ENCODE measurements around the gene SECTM1. TPM values are rescaled to one million over a fixed set of nuclear protein-coding genes. Genes with fewer than 3 reads are reported as not detected.
"Not testable (repeated sequence)": the region's sequence is repeated elsewhere in the genome, so short reads cannot be mapped to it uniquely, and the experiment has no call there.

Gene SECTM1
- total RNA-seq, 1 experiment from 2014 or later = 41.0 TPM

GRCh38 chr17:82369211-82369610, 35.6 kb upstream of the SECTM1 start:
- no peak for DNase-seq (ENCODE audit: low read depth)

DNA sequence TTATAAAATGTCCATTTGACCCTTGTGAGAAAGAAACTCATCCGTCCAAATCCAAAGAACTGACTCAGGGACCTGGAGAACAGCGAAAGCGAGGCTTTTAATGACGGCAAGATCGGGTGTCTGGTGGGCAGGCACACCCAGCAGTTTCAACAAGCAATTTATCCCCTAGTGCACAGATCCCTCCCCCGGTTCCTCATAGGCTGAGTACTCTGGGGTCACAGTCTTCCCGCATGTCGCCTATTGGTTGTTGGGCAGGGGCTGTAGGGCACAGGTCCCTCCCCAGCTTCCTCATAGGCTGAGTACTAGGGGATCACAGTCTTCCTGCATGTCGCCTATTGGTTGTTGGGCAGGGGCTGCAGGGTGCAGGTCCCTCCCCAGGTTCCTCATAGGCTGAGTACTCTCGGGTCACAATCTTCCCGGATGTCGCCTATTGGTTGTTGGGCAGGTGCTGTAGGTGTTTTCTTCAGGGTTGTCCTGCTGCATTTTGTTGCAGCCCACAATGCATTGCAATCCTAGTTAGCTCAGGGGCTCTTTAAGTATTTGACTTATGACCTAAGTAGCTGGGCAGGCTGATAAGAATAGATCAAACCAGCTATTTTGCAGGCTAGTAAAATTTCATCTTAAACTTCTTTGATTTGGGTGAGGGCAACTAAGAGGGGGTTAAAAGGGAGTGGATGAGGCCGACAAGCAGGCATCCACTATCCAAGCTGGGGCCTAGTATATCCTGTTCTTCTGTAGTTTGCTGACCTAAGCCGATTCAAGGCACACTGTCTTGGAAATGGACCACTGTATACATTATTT, 34.4 kb upstream of the SECTM1 start:
- peak; percentile 17 for DNase-seq (ENCODE audit: low read depth)

DNA sequence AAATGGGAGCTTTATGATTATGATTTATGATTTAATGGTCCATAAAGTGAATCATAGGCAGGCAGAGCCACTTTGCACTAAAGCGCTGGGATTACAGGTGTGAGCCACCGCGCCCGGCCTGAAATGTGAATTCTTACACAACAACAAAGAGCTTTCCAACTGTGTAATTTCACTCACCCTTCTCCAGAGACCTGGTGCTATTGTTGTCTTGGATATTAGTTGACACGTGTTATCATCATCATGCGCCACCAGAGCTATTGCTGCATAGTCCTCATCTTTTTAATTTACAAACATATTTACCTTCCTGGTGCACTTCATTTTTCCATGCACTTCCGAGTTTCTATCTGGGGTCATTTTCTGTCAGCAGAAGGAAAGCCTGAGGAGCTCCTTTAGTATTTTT, 33.2 kb upstream of the SECTM1 start:
- no peak for DNase-seq (ENCODE audit: low read depth)

DNA sequence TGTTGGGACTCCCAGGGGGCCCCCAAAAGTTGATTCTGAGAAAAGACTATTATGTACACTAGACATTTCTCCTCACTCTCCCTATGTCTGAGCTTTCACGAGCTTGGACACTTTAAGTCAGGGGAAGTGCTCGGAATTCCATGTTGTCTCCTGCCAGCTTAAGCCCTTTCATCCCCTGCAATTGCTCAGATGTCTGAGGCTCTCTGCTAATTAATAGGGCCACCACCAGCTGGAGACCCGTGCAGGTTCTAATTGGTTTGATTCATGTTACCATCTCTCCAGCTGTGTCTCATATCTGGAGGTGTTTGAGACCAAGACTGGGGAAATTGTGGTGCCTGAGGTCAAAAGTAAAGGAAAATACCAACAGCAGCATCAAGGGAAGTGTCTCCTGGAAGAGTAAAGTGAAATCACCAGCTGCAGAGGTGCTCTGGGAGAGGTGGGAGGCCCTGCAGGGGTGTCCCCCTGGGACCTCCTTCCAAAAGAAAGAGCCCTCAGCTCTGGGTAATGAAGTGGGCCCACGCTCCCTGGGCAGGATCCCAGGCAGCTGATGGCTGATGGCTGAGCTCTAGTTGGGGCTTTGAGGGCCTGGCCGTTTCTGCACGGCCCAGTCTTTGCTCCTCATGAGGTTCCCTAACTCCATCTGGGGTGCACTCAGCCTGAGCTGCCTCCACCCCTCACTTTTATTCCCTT, 32.2 kb upstream of the SECTM1 start:
- no peak for DNase-seq (ENCODE audit: low read depth)

DNA sequence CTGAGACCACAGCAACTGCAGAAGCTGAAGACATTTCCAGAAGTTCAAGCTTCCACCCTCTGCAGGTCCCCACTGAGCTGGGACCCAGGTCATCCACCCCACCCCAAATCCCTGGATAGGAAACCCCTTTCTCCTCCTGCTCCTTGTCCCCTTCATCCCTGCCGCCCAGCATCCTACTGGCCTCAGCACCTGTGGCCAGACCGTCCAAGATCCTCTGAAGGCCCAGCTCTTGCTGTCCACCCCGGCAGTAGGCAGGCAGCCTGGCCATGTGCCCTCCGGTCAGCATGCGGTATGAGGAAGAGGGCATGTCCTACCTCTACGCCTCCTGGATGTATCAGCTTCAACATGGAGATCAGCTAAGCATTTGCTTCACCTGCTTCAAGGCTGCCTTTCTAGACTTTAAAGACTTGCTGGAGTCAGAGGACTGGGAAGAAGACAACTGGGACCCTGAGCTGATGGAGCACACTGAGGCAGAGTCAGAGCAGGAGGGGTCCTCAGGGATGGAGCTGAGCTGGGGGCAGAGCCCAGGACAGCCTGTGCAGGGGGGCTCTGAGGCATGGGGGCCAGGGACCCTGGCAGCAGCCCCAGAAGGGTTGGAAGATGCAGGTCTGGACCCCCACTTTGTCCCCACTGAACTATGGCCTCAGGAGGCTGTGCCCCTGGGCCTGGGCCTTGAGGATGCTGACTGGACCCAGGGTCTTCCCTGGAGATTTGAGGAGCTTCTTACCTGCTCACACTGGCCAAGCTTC, 28.5 kb upstream of the SECTM1 start:
- no peak for DNase-seq (ENCODE audit: low read depth)

DNA sequence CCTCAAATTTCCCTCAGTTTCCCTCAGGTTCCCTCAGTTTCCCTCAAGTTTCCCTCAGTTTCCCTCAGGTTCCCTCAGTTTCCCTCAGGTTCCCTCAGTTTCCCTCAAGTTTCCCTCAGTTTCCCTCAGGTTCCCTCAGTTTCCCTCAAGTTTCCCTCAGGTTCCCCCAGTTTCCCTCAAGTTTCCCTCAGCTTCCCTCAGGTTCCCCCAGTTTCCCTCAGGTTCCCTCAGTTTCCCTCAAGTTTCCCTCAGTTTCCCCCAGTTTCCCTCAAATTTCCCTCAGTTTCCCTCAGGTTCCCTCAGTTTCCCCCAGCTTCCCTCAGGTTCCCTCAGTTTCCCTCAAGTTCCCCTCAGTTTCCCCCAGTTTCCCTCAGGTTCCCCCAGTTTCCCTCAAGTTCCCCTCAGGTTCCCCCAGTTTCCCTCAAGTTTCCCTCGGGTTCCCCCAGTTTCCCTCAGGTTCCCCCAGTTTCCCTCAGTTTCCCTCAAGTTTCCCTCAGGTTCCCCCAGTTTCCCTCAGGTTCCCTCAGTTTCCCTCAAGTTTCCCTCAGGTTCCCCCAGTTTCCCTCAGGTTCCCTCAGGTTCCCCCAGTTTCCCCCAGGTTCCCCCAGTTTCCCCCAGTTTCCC, 26.0 kb upstream of the SECTM1 start:
- not testable (repeated sequence) for DNase-seq (ENCODE audit: low read depth)

- no peak for DNase-seq (ENCODE audit: low read depth)
Observed at GRCh38 chr17:82358465-82359350, 25.1 kb upstream of the SECTM1 start, which contains the start of gene TEX19. Gene TEX19, plus strand, starts transcription at chr17:82359247. Its CDS starts 2,904 bp downstream, at chr17:82362151.

DNA sequence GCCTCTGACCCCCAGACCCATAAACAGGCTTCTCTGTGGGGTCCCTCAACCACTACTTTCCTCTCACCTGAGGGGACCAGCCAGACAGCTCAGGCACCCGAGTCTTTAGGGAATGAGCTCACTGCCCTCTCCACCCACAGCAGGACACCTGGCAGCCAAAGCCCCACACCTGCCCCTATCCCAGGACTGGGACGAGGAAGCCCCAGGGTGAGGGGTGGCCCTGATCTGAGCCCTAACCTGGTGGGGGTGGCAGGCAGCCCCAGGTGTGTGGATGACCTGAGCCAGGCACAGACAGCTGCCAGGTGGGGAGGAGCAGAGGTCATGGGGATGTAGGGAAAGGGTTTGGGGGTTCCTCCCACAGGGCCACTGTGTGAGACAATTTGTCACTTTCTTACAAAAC, 23.8 kb upstream of the SECTM1 start:
- no peak for DNase-seq (ENCODE audit: low read depth)

- no peak for DNase-seq (ENCODE audit: low read depth)
Observed at GRCh38 chr17:82356845-82357355, 23.3 kb upstream of the SECTM1 start.

DNA sequence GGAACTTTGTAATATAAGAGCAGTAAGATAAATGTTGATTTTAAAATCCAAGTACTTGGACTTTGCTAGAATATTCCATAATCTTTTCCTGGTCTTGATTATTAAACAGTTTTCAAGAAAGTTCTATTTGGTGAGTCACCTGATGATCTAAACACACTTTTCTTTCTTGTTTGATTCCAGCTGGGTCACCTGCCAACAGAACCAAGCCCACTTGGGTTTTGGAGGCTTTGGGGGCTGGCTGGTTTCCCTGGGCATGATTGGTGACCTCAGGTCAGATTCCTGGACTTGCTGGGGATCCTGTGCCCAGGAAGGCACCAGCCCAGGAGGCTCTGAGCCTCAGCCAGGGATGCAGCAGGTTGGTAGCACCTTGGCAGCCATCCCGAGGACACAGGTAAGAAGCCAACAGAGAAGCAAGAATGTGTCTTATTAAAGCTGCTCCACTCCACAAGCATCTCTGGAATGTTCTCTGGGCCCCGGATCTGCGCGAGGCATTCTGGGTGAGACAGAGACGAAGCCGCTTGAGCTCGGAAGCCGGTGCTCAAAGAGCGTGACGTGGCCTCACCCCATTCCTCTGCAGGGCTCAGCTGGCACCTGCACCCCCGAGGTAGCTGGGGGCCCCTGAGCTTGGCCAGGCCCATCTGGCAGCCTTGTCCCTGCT, 22.3 kb upstream of the SECTM1 start:
- no peak for DNase-seq (ENCODE audit: low read depth)

- DNase-seq (ENCODE audit: low read depth) = no peak
Observed at GRCh38 chr17:82354804-82355308, 21.3 kb upstream of the SECTM1 start.

- no peak for DNase-seq (ENCODE audit: low read depth)
Observed at GRCh38 chr17:82353484-82353883, 19.9 kb upstream of the SECTM1 start.

DNA sequence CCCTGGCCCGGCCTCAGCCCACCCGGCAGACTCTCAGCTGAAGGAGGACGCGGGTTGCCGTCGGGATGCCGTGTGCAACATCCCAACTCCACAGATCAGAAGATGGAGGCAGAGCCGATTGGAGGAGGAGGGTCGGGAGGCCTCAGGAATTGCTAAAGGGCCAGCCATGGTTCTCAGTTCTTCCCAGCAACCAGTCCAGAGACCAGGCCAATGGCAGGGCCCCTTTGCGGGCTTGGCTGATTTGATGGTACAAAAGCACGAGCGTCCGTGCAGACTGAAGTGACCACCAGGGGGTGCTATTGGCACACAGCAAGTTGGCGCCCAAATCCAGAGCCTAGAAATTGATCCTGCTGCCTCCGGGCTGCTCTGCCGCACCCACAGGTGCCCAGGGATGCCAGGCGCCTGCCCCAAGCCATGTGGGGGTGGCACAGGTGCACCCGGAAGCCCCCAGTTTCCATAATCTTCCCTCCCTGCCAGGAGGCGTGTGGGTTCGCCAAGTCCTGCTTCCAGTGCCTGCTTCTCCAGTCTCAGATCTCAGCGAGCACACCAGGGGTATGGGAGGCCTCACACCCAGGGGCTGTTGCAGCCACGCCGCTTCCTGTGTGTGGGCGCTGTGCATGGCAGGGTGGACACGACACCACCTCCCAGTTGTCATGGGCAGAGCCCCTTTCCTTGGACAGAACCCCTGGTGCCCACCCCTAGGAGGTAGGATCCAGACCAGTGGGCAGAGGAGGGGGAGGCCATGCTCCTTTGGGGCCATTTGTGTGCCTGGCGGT, 18.3 kb upstream of the SECTM1 start:
- DNase-seq (ENCODE audit: low read depth) = peak; percentile 76

DNA sequence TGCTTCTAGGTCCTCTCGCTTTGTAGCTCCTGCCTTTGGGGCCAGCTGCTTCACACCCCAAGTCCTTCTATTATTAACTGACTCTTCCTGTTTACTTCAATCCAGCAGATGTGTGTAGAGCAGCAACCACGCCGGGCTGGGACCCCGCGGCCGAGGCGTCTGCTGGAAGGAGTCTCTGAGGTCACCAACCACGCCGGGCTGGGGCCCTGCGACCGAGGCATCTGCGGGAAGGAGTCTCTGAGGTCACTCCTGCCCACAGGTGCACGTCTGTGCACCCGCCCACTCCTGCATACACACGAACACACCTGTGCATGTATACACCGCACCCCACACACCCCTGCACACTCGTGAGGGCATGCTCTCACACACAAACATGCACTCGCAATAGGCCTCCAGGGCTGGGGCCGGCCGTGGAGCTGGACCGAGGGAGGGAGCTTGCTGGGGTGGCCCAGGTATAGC, 17.7 kb upstream of the SECTM1 start:
- DNase-seq (ENCODE audit: low read depth) = no peak

DNA sequence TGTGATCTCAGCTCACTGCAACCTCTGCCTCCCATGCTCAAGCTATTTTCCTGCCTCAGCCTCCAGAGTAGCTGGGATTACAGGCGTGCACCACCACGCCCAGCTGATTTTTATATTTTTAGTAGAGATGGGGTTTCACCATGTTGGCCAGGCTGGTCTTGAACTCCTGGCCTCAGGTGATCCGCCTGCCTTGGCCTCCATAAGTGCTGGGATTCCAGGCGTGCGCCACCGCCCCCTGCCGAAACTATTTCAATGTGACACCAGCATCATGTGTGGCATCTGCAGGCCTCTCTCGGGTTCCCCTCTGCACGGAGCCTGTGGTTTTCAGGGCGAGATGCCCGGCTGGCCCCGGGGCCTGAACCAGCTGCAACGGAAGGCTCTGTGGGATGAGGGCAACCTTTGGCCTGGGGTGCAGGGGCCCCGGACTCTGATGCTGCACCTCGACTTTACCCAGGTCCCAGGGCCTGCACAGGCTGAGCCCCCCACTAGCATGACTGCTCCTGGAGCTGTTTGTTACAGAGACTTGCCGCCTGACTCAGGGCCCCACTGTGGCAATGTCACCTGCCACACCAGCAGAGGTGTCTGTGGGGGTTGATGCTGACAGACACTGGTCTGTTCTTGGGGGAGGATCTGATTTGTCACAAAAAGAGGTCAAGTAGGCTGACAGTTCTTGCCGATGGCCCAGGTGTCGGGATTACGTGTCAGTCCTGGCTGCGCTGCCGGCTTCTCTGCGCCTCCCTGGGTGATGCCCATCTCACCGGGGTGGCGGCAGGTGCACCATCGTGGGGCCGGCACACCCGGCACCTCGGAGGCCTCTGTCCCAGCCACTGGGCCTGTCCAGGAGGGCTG, 16.8 kb upstream of the SECTM1 start:
- DNase-seq (ENCODE audit: low read depth) = peak; percentile 69

DNA sequence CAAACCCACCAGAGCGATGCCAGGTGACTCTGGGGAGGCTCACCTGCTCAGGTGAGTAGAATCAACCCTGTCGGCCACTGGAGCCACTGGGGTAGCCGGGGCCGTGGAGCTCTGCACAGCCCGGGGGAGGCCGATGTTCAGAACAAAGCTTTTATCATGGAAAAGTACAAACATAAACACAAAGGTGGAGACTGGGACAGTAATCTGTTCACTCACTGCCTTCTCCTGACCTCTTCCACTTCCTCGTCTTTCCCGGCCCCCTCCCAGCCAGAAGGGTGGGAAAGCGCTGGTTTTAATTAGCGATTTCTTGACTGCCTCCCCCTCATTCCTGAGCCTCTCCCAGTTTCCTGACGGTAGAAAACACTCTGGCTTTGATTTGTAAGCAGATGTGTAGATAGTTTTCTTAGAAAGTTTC, 15.7 kb upstream of the SECTM1 start:
- DNase-seq (ENCODE audit: low read depth) = no peak

DNA sequence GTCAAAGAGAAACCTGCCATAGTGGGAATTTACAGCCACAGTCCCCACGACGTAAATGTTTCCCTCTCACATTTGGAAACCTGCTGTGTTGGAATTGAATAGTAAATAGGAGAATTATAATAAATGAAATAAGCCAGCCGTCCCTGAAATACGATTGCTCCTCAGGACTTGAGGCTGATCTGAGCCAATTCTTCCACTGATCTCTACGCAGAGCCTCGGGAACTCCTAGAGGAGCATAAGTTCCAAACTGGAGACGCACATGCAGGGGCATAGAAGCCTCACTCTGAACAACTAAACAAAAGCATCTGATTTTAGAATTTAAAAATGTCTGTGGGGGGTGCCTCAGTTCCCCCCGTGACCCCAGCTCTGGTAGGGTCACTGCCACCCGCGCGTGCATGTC, 15.3 kb upstream of the SECTM1 start:
- DNase-seq (ENCODE audit: low read depth) = no peak

DNA sequence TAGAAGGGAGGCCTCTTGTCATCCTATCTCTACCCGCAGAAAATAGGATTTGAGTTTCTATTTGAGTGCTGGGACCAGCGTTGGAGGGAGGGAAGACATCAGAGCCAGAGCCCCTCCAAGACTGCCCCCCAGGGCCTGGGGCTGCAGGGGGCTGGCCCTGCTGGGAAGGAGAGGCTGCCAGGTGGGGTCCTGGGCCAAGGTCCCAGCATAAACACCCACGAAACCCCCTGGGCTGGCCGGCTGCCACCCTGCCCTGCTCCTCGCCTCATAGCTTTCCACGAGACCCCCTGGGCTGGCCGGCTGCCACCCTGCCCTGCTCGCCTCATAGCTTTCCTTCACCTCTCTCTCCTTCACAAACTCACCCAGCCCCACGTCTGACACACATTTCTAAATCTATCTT, 14.9 kb upstream of the SECTM1 start:
- DNase-seq (ENCODE audit: low read depth) = no peak

Data from M059J (cell line).